Germinal center (tissue), 1 donor: ENCODE data around the gene DRICH1.
"Not testable (repeated sequence)": the region's sequence is repeated elsewhere in the genome, so short reads cannot be mapped to it uniquely, and the experiment has no call there.

ENCODE experiments used
- DNase-seq: peaks from one replicate; pipeline ENCODE4 v3.0.0; 2012; ENCODE audit warnings: mixed read lengths, low spot score

The DRICH1 gene

DNA sequence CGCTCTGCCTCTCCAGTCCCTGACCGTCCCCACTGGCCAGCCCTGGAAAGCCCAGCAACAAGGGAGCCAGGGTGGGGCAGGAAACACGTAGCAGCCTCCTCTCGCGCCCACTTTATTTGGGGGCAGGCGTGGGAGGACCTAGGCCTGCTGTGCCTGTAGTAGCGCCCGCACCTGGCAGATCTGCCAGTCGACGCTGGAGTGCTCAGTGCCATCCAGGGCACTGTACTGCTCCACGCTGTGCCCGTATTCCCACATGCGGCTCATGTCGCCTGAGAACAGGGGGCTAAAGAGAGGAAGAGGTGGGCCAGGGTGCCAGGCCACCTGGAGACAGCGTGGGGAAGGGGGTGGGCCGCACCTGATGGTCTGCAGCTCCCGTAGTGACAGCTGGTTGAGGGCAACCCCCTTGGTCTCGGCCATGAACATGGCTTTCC lies 17.0 kb upstream of the DRICH1 start:
- DNase-seq, result no peak

GRCh38 chr22:23646526-23646925 lies 14.4 kb upstream of the DRICH1 start:
- not testable (repeated sequence) for DNase-seq

DNA sequence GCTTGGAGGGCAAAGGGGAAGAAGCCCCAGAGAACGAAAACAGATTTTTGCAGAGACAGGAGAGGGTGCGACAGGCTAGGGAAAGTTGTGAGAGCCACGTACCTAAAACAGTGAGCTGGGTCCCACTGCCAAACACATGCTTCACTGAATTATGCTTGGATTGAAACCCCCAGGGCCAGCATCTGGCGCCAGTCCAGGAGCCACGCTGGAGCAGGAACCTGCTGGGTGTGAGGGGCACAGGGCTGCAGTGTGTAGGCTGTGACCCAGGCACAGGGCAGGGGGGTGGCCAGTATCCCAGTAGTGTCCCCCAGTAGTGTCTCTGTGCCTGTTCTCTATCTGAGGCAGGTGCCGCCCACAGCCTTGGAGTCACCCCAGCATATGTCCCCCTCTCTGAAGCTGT lies 8.1 kb upstream of the DRICH1 start:
- DNase-seq, result not testable (repeated sequence)

DNA sequence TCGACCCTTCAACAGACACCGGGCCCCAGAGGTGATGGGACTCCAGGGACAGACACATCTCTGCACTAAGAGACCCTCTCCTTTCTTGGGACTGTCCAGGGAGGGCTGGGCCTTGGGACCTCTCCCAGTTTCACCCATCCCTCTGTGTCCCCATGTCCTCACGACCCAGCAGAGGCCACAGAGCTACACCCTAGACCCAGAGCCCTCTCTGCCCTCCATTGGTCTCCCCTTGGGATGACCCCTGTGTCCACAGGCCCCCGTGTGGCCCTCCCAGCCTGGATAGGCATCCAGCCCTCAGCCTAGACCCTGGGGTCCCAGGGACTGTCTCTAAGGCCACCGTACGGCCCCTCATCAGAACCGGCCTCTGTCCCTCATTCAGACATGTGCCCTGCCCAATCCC lies 7.5 kb upstream of the DRICH1 start:
- no peak for DNase-seq

- DNase-seq, result no peak
Observed at GRCh38 chr22:23638611-23639010, 6.5 kb upstream of the DRICH1 start.

DNA sequence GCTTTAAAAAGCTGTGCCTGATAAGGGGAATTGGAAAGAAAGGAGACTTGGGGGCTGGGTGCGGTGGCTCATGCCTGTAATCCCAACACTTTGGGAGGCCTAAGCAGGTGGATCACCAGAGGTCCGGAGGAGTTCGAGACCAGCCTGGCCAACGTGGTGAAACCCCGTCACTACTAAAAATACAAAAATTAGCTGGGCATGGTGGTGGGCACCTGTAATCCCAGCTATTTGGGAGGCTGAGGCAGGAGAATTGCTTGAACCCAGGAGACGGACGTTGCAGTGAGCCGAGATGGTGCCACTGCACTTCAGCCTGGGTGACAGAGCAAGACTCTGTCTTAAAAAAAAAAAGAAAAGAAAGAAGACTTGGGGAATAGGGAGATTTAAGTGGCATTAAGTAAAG lies 3.2 kb upstream of the DRICH1 start:
- not testable (repeated sequence) for DNase-seq

- not testable (repeated sequence) for DNase-seq
Observed at GRCh38 chr22:23628056-23628743, 3.9 kb downstream of the DRICH1 start.

GRCh38 chr22:23627401-23628055 lies 4.6 kb downstream of the DRICH1 start:
- not testable (repeated sequence) for DNase-seq

GRCh38 chr22:23626286-23626975 lies 5.7 kb downstream of the DRICH1 start:
- DNase-seq, result no peak

- no peak for DNase-seq
Observed at GRCh38 chr22:23622634-23623033, 9.5 kb downstream of the DRICH1 start.

GRCh38 chr22:23621916-23622315 lies 10.2 kb downstream of the DRICH1 start:
- not testable (repeated sequence) for DNase-seq

GRCh38 chr22:23621082-23621780 lies 10.9 kb downstream of the DRICH1 start:
- no peak for DNase-seq

GRCh38 chr22:23613193-23613972 lies 18.7 kb downstream of the DRICH1 start:
- DNase-seq, result no peak

DNA sequence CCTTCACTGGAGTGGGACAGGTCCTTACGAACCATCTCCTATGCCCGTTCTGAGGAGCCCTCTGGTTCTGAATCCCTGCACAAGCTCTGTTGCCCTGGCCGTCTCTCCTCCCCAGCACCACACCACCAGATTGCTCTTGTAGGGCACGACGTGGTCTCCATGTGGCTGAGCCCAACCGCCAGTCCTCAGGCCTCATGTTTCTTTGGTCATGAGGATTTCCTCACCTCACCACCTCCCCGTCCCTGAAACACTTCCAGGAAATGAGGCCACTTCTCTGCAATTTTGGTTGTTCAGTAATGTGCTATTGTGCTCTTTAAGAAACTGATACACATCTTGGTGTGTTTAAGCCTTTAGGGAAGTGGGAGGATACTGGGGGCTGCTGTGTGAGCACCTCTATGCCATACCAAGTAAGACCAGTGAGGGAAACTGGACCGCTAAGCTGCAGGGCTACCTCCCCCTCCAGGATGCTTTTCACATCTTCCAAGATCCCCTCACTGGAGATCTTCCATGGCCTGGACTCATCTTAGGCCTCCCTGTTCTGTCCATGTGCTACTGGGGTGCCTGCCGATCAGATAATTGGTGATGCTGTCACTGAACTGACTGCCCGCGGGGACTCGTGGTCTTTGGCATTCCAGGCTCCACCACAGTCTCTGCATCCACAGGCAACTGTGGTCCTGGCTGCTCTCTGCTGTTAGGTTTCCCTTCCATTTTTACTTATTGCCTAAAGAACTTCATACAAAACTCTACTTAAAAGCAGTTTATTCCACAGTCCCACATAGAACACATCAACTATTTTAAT lies 21.9 kb downstream of the DRICH1 start:
- no peak for DNase-seq

- no peak for DNase-seq
Observed at GRCh38 chr22:23608583-23608982, 23.5 kb downstream of the DRICH1 start.

DNA sequence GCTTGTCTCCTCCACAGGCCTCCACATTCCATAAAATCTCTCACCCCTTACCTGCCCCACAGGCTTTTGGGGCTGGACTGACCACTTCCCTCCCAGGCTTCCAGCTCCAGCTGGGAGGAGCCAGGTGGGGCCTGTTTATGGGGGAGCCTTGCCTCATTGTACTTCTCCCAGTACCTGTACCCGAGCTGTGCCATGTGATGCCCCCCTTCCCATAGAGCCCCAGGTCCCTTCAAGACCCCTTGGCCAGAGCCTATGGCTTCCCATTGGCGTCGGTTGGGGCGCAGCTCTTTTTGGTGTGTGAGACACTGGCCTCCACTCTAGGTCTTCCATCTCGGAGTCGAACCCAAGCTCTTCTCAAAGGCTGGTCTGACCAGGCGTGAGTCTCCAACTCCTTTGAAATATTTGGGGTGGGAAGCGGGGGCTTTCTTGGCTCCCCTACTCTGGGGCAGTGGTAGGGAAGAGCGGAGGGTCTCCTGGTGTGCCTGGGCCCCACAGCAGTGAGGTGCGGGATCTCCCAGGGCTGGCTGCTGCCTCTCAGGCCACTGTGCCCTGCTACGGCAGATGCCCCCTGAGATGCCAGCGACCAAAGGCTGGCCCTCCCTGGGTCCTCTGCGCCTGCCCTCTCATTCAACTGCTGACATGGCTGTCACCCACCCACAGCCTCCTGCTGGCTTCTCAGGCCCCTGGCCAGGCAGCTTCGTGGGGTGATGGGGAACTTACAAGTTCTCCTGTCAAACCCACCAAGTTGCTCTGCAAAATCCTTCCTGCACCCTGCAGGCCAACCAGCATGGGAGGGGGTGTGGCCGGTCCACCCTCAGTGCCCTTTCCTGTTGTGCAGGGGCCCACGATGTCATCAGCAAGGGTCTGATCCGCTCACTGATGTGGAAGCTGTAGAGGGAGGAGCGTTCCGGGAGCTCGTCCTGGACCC lies 25.7 kb downstream of the DRICH1 start:
- DNase-seq, result no peak

DNA sequence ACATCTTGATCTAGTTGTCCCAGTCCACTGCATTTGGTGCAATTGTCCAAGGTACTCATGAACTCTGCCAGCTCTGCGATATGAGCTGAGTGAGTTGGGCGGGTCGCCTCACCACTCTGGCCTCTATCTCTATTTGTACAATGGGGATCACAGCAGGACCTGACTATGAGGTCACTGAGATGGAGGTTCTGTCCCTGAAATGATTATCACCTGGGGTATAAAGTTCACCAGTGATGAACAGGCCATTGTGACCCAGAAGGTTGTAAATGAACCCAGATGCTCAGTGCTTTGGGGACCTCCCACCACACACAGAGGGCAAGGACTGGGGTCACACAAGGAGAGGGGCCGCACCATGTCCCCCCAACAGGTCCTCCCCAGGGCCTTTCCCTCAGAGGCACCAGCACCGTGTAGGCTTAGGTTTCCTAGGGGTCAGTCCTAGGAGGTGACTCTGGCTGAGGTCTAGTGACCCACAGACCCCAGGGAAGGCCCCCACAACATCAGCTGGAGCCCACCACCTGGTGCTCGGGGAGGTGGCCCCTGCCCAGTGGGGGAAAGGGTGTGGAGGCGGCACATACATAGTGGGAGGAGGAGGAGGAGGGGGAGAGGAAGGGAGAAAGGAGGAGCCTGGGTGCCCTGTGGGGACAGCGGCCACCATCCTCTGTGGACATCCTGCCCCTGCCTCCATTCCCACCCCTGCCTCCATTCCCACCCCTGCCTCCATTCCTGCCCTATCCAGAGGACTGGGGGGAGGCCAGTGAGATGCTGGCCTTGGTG lies 27.0 kb downstream of the DRICH1 start:
- no peak for DNase-seq

GRCh38 chr22:23603266-23603665 lies 28.9 kb downstream of the DRICH1 start:
- no peak for DNase-seq
